NK-92 (cell line): ENCODE results near the gene DLG5.

Source experiments
- DNase-seq: peaks from one replicate; lab custom pipeline; 2025; ENCODE audit not compliant: unreplicated experiment; lab: John Stamatoyannopoulos, UW

DLG5 gene

GRCh38 chr10:77825965-77826364 lies 100.6 kb downstream of the DLG5 start:
- no peak for DNase-seq

- DNase-seq: no peak
These were observed 101.6 kb downstream of the DLG5 start for GRCh38 chr10:77824908-77825307.

- no peak for DNase-seq
These were observed 102.6 kb downstream of the DLG5 start for GRCh38 chr10:77823811-77824542.

GRCh38 chr10:77821551-77821950 lies 105.0 kb downstream of the DLG5 start:
- DNase-seq: no peak

GRCh38 chr10:77821036-77821435 lies 105.5 kb downstream of the DLG5 start:
- DNase-seq: no peak

- DNase-seq: no peak
These were observed 106.2 kb downstream of the DLG5 start for GRCh38 chr10:77820349-77820748.

- no peak for DNase-seq
These were observed 107.1 kb downstream of the DLG5 start for GRCh38 chr10:77819210-77820112.

- DNase-seq: no peak
These were observed 108.2 kb downstream of the DLG5 start for GRCh38 chr10:77818378-77818777.

GRCh38 chr10:77817541-77817940 lies 109.0 kb downstream of the DLG5 start:
- no peak for DNase-seq

- DNase-seq: no peak
These were observed 110.2 kb downstream of the DLG5 start for GRCh38 chr10:77816311-77816710.

- no peak for DNase-seq
These were observed 113.8 kb downstream of the DLG5 start for GRCh38 chr10:77812741-77813140.

GRCh38 chr10:77811831-77812430 lies 114.6 kb downstream of the DLG5 start:
- DNase-seq: no peak

- no peak for DNase-seq
These were observed 115.9 kb downstream of the DLG5 start for GRCh38 chr10:77810446-77811335.

- no peak for DNase-seq
These were observed 117.2 kb downstream of the DLG5 start for GRCh38 chr10:77809336-77809735.

- DNase-seq: no peak
These were observed 118.8 kb downstream of the DLG5 start for GRCh38 chr10:77807706-77808105.

- no peak for DNase-seq
These were observed 119.9 kb downstream of the DLG5 start for GRCh38 chr10:77806511-77807157.

GRCh38 chr10:77805676-77806075 lies 120.9 kb downstream of the DLG5 start:
- no peak for DNase-seq

GRCh38 chr10:77804371-77804770 lies 122.2 kb downstream of the DLG5 start:
- DNase-seq: no peak

GRCh38 chr10:77801474-77802161 lies 124.9 kb downstream of the DLG5 start:
- DNase-seq: no peak
